Measurements from ENCODE around the gene POLR3E. TPM values are rescaled to one million over a fixed set of nuclear protein-coding genes. Genes with fewer than 3 reads are reported as not detected.

The POLR3E gene
- total and polyA plus RNA-seq, 4 donors = 16.0 to 42.9 (median 18.3) TPM

GRCh38 chr16:22356930-22357634, 59.9 kb downstream of the POLR3E start:
- Histone ChIP-seq H3K27ac (ENCODE audit: low read depth in 1 of 2, low read length in 2 of 2) (no peak overlapping the region), H3K9me3 (ENCODE audit: control insufficient read depth in 4 of 4, low read length in 3 of 4) (no peaks in the 10 kb centered on the region), H3K4me3 (ENCODE audit: low read depth in 1 of 3, low read length in 3 of 3) (no peak overlapping the region), H3K9ac (ENCODE audit: low read depth in 1 of 2, low read length in 2 of 2) (no peak overlapping the region), H3K27me3 (ENCODE audit: control insufficient read depth in 4 of 4, insufficient read depth in 4 of 4, low read length in 3 of 4) (no peaks in the 10 kb centered on the region), H3K4me1 (ENCODE audit: control insufficient read depth in 4 of 4, insufficient read depth in 4 of 4, low read length in 3 of 4) (peaks cover 14 to 35% (median 22%) of the 10 kb centered on the region in 4 donors), H3K36me3 (ENCODE audit: control insufficient read depth in 4 of 4, insufficient read depth in 3 of 4, low read depth in 1 of 4, low read length in 3 of 4) (no peaks in the 10 kb centered on the region)
- WGBS = 90% methylated on average over 7 of the region's 7 CpGs
- TF ChIP-seq RAD21 (IDR thresholded peaks at IDR 0.05) (no peak), GABPA (IDR thresholded peaks at IDR 0.05 in 1 of 2, conservative IDR thresholded peaks at IDR 0.05 in 1 of 2) (no peak), TAF1 (conservative IDR thresholded peaks at IDR 0.05) (no peak), JUND (IDR thresholded peaks at IDR 0.05) (no peak), ZBTB33 (IDR thresholded peaks at IDR 0.05) (no peak), REST (IDR thresholded peaks at IDR 0.05) (no peak), EGR1 (IDR thresholded peaks at IDR 0.05; ENCODE audit: low read depth in 2 of 2) (no peak), HNF4G (IDR thresholded peaks at IDR 0.05) (no peak), YY1 (IDR thresholded peaks at IDR 0.05) (no peak), FOXA1 (IDR thresholded peaks at IDR 0.05) (no peak), ATF3 (IDR thresholded peaks at IDR 0.05) (no peak)
- no peak for DNase-seq (ENCODE audit: low spot score)

- TF ChIP-seq GABPA (IDR thresholded peaks at IDR 0.05 in 1 of 2, conservative IDR thresholded peaks at IDR 0.05 in 1 of 2) (no peak), MAX (IDR thresholded peaks at IDR 0.05) (no peak), ZBTB33 (IDR thresholded peaks at IDR 0.05) (no peak), ATF3 (IDR thresholded peaks at IDR 0.05) (no peak), HNF4A (conservative IDR thresholded peaks at IDR 0.05) (no peak), SP1 (IDR thresholded peaks at IDR 0.05) (no peak), TAF1 (conservative IDR thresholded peaks at IDR 0.05) (no peak), REST (IDR thresholded peaks at IDR 0.05) (no peak), HNF4G (IDR thresholded peaks at IDR 0.05) (no peak)
- Histone ChIP-seq H3K9me3 (ENCODE audit: control insufficient read depth in 4 of 4, low read length in 3 of 4) (no peaks in the 10 kb centered on the region), H3K4me3 (ENCODE audit: low read depth in 1 of 3, low read length in 3 of 3) (no peak overlapping the region), H3K36me3 (ENCODE audit: control insufficient read depth in 4 of 4, insufficient read depth in 3 of 4, low read depth in 1 of 4, low read length in 3 of 4) (no peaks in the 10 kb centered on the region), H3K27me3 (ENCODE audit: control insufficient read depth in 4 of 4, insufficient read depth in 4 of 4, low read length in 3 of 4) (no peaks in the 10 kb centered on the region), H3K27ac (ENCODE audit: low read depth in 1 of 2, low read length in 2 of 2) (no peak overlapping the region), H3K9ac (ENCODE audit: low read depth in 1 of 2, low read length in 2 of 2) (no peak overlapping the region), H3K4me1 (ENCODE audit: control insufficient read depth in 4 of 4, insufficient read depth in 4 of 4, low read length in 3 of 4) (peaks cover 14 to 32% (median 21%) of the 10 kb centered on the region in 4 donors)
- WGBS = 72% methylated on average over 1 of the region's 1 CpG
- no peak for DNase-seq (ENCODE audit: low spot score)
These were observed 60.4 kb downstream of the POLR3E start for GRCh38 chr16:22357635-22357971.
